ENCODE measurements around the gene ODF2.

Gene ODF2

DNA sequence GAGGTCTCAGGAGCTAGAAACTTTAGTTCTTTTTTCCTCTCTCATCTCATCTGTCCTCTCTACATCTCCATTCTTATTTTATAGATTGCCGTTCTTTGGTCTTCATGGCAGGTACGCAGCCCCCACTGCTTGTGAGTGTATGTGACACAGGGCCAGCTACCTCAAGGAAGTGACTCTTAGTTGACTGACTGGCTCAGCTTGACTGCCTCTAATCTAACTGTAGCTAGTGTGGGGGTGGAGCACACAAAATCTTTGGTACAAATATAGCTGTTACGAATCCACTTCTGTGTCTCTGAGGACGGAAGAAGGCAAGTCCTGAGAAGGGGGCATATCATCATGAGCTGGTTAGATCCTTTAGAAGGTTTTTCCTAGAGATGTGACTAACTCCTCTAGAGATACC lies 76.8 kb downstream of the ODF2 start:
- no peak for FAIRE-seq

DNA sequence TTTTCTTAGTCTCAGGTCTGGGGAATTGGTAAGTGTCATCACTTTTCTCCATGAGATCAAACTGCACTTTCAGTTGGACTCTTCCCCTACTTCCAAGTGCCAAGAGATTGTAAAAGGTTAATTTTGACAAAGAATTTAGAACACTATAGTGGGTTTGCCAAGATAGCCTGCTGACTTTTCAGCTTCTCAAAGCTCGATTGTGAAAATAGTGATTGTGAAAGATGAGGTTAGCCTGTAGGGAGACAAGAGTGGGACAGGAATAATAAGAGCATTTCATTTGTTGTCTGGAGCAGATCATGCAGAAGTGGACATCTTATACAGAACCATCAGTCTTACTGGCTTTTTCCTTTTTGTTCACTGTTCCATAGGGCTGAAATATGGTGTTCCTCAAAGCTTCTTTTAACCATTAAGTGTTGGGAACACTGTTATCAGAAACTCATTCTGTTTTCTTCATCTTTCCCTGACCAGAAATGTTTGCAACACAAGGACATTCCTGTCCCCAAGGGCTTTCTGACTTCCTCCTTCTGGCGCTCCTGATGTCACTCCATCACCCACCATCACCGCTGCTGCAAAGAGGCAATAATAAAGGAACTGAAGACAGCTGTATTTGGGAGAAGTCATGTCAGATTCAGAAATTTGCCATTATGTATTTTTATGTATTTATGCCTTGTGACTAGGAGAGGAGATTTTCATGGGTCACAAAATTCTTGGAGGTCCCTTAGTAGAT lies 85.0 kb downstream of the ODF2 start:
- no peak for FAIRE-seq

DNA sequence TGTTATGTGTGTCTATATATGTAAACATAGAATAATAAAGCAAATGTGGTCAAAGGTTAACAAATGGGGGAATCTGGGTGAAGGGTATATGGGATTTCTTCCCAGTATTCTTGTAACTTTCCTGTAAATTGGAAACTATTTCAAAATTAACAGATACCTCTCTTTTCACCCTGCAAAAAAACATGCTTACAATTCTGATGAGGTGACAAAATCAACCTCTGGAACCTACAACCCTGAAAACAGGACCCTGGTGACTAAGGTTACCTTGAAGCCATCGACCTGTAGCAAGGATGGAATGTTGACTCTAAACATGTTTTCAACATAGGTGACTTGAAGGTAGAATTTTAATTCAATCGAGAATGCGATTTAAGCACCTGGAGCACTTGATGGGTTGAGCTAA lies 90.7 kb downstream of the ODF2 start:
- FAIRE-seq: no peak

GRCh38 chr9:128548876-128549275 lies 93.1 kb downstream of the ODF2 start:
- FAIRE-seq: no peak

DNA sequence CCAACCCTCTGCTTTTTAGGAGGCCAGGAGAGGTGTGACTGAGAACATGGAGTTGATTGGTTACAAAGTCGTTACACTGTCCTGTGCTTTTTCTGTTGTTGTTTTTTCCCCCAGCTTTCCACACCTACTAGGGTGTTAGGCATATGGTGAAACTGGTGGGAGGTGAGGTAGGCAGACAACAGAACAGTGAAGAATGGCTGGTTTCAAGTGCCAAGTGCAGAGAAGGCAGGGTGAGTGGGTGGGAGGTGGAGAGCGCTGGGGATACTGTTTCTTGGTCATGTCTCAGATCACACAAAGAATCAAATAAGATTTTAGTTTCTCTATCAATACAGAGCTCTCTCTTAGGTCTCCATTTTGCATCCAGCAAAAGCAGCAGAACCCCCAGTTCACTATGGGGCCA lies 94.4 kb downstream of the ODF2 start:
- FAIRE-seq: no peak
